ENCODE data around the gene WDPCP.

GRCh38 chr2:63436488-63436887 lies 151.8 kb downstream of the WDPCP start:
- TF ChIP-seq BACH2 (CRISPR knock-in tag; IDR thresholded peaks at IDR 0.05; ENCODE audit: borderline replicate concordance) = no peak
- TF ChIP-seq TOX (CRISPR knock-in tag; IDR thresholded peaks at IDR 0.05; ENCODE audit: borderline replicate concordance) = no peak
- TF ChIP-seq ZFP30 (CRISPR knock-in tag; IDR thresholded peaks at IDR 0.05) = no peak
- TF ChIP-seq OSR1 (CRISPR knock-in tag; IDR thresholded peaks at IDR 0.05) = no peak
- no peak for TF ChIP-seq SNAI2 (CRISPR knock-in tag; IDR thresholded peaks at IDR 0.05)
